DOHH2 (cell line): ENCODE measurements around the gene KDM7A.

ENCODE experiments used
- CTCF ChIP-seq: fragments of 200-600 bp; sonication (generic); IDR thresholded peaks from one replicate; pipeline ENCODE4 v1.5.1; 2014; ENCODE audit warnings: antibody characterized with exemption, mild to moderate bottlenecking, low read depth, low read length; ENCODE audit not compliant: poor library complexity, severe bottlenecking
- EZH2phosphoT487 ChIP-seq: fragments of 200-600 bp; sonication (generic); IDR thresholded peaks from 2 replicates; pipeline ENCODE4 v1.6.1; 2017; ENCODE audit warnings: borderline replicate concordance, mild to moderate bottlenecking, antibody characterized with exemption, low read length, moderate library complexity, mixed read lengths

GRCh38 chr7:140168816-140169215 lies 8.0 kb downstream of the KDM7A start:
- TF ChIP-seq CTCF, result no peak
- no peak for TF ChIP-seq EZH2phosphoT487
